GM12892 (cell line): ENCODE results near the gene GLOD4.

Experiments used
- POLR2A ChIP-seq: IDR thresholded peaks from 2 replicates; pipeline ENCODE4 v1.6.1; 2011; ENCODE audit warnings: low read depth, low read length, control low read depth
- POLR2AphosphoS5 ChIP-seq: IDR thresholded peaks from 2 replicates; pipeline ENCODE4 v1.6.1; 2011; ENCODE audit warnings: low read depth, low read length, control low read depth
- TAF1 ChIP-seq: IDR thresholded peaks from 2 replicates; pipeline ENCODE4 v1.6.1; 2011; ENCODE audit warnings: low read depth, mild to moderate bottlenecking, control low read depth, low read length, borderline replicate concordance

DNA sequence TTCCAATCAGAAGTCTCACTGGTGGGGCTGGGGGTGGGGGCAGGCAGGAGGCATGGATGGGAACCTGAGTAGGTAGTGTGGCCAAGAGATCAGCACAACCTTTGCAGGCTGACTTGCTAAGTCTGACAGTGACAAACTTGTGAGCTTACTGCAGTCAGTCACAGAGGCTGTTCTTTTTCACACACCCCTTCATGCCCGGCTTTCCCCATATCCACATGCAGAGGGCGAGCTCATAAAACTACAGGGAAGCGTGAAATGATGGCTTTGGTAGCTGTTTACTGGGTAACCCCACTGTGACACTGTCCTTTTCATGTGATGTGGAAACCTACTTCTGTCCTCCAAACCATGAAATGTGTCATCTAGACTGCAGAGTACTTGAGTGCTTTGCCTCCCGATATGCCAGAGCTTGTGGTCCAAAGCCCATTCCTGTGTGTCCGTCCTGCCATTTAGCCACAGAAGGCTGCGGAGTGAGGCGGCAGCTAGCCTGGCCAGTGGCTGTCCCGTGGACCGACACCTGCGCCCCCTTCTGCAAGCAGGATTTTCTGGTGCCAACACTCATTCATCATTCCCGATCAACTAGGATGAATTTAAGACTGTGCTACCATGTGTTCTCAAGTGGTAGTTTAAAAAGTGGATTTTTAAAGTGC lies 39.8 kb downstream of the GLOD4 start:
- TF ChIP-seq POLR2A (peak; percentile 62; the same call in 1 of the 2 replicates), TAF1 (no peak), POLR2AphosphoS5 (peak; percentile 26; the same call in 1 of the 2 replicates)
